KMS-11 (cell line): ENCODE data around the gene FLACC1.

Source experiments
- H2AFZ ChIP-seq: fragments of 200-600 bp; sonication (generic); 2 replicates; pipeline ENCODE4 v1.6.1; 2016; ENCODE audit warnings: antibody characterized with exemption, mixed run types, low read depth
- H3K27ac ChIP-seq: fragments of 200-600 bp; sonication (generic); 2 replicates; pipeline ENCODE4 v1.6.1; 2016; ENCODE audit warnings: mild to moderate bottlenecking, mixed run types
- H3K27me3 ChIP-seq: fragments of 200-600 bp; sonication (generic); 2 replicates; pipeline ENCODE4 v1.6.1; 2017; ENCODE audit warnings: mild to moderate bottlenecking, low read depth, mixed run types, moderate library complexity; ENCODE audit not compliant: insufficient read depth
- H3K36me3 ChIP-seq: fragments of 200-600 bp; sonication (generic); 2 replicates; pipeline ENCODE4 v1.6.1; 2017; ENCODE audit warnings: mild to moderate bottlenecking, mixed run types; ENCODE audit not compliant: insufficient read depth
- H3K4me1 ChIP-seq: fragments of 200-600 bp; sonication (generic); 2 replicates; pipeline ENCODE4 v1.6.1; 2016; ENCODE audit warnings: mild to moderate bottlenecking, low read depth, mixed run types; ENCODE audit not compliant: poor library complexity, severe bottlenecking
- H3K4me2 ChIP-seq: fragments of 200-600 bp; sonication (generic); 2 replicates; pipeline ENCODE4 v1.7.0; 2016; ENCODE audit warnings: mild to moderate bottlenecking, mixed run types
- H3K4me3 ChIP-seq: fragments of 200-600 bp; sonication (generic); IDR thresholded peaks from 2 replicates; pipeline ENCODE4 v1.6.1; 2017; ENCODE audit warnings: low read depth, low read length, mixed read lengths; ENCODE audit not compliant: insufficient read depth
- H3K79me2 ChIP-seq: fragments of 200-600 bp; sonication (generic); 2 replicates; pipeline ENCODE4 v1.6.1; 2016; ENCODE audit warnings: low read depth, mixed run types; ENCODE audit not compliant: insufficient read depth
- H3K9ac ChIP-seq: fragments of 200-600 bp; sonication (generic); 2 replicates; pipeline ENCODE4 v1.6.1; 2016; ENCODE audit warnings: mild to moderate bottlenecking, mixed run types
- H4K20me1 ChIP-seq: fragments of 200-600 bp; sonication (generic); 2 replicates; pipeline ENCODE4 v1.6.1; 2016; ENCODE audit warnings: mild to moderate bottlenecking, mixed run types; ENCODE audit not compliant: insufficient read depth
- CTCF ChIP-seq: fragments of 200-600 bp; sonication (generic); conservative IDR thresholded peaks from 2 replicates; pipeline ENCODE4 v1.6.1; 2017; ENCODE audit warnings: low read depth, mild to moderate bottlenecking, antibody characterized with exemption, low read length, moderate library complexity, mixed read lengths

FLACC1 gene

DNA sequence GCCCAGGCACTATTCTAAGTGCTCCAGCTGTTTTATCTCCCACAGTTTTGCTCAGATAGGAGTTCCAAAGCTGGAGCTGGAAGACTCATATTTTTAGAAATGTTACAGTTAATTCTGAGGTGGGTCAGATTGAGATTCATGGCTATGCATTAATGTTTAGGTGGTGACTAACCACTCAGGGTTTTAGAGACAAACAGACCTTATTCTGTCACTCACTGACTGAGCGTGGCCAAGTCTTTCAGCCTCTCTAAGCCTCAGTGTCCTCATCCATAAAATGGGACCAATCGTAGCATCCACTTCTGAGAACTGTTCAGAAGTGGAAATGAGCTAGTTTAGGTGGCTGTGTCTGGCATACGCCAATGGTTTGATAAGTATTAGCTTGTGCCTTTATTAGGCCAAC lies 101.1 kb downstream of the FLACC1 start:
- Histone ChIP-seq H3K27me3 (no peaks in the 10 kb centered on the region), H3K27ac (peak overlapping the region; percentile 96)
- TF ChIP-seq CTCF, result no peak

GRCh38 chr2:201255408-201256033 lies 101.6 kb downstream of the FLACC1 start:
- Histone ChIP-seq H3K27ac (peak overlapping the region; percentile 96; the same call in 1 of the 2 replicates), H3K27me3 (no peaks in the 10 kb centered on the region), H3K9ac (no peak overlapping the region), H3K36me3 (no peaks in the 10 kb centered on the region), H2AFZ (no peak overlapping the region), H3K4me2 (peak overlapping the region; percentile 99; the same call in 1 of the 2 replicates), H3K4me1 (peaks cover 93% of the 10 kb centered on the region), H3K79me2 (peaks cover 57% of the 10 kb centered on the region), H4K20me1 (no peaks in the 10 kb centered on the region), H3K4me3 (no peak overlapping the region)
- TF ChIP-seq CTCF, result no peak

More for the DNA sequence above, 101.1 kb downstream of the FLACC1 start:
- peaks cover 88% of the 10 kb centered on the region for H3K4me1 ChIP-seq
- peak overlapping the region; percentile 99; the same call in 1 of the 2 replicates for H3K4me2 ChIP-seq
- H3K4me3 ChIP-seq, result no peak overlapping the region
- peak overlapping the region; percentile 82; the same call in 1 of the 2 replicates for H3K9ac ChIP-seq
- no peaks in the 10 kb centered on the region for H4K20me1 ChIP-seq
- H2AFZ ChIP-seq, result no peak overlapping the region
- no peaks in the 10 kb centered on the region for H3K36me3 ChIP-seq
- H3K79me2 ChIP-seq, result peaks cover 59% of the 10 kb centered on the region

- Histone ChIP-seq H3K4me2 (peak overlapping the region; percentile 41), H3K79me2 (peaks cover 44% of the 10 kb centered on the region), H3K4me3 (no peak overlapping the region), H4K20me1 (no peaks in the 10 kb centered on the region), H3K4me1 (peaks cover 83% of the 10 kb centered on the region), H3K36me3 (no peaks in the 10 kb centered on the region), H3K27me3 (no peaks in the 10 kb centered on the region), H3K27ac (peak overlapping the region; percentile 96), H2AFZ (no peak overlapping the region), H3K9ac (no peak overlapping the region; the same call in 1 of the 2 replicates)
- TF ChIP-seq CTCF, result no peak
Observed at GRCh38 chr2:201254081-201254730, 102.9 kb downstream of the FLACC1 start.

DNA sequence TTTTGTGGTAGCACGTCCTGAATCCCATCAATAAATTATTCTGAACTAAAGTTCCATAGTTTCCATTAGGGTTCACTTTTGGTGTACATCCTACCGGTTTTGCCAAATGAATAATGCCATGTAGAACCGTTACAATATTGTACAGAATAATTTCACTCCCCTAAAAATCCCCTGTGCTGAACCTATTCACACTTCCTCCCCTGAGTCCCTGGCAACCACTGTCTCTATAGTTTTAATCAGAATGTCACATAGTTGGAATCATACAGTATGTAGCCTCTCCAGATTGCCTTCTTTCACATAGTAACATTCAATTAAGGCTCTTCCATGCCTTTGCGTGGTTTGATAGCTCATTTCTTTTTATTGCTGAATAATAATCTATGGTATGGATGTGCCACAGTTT lies 106.4 kb downstream of the FLACC1 start:
- Histone ChIP-seq H2AFZ (no peak overlapping the region), H3K27ac (peak overlapping the region; percentile 96; the same call in 1 of the 2 replicates), H3K79me2 (peaks cover 26% of the 10 kb centered on the region), H3K9ac (no peak overlapping the region), H4K20me1 (no peaks in the 10 kb centered on the region), H3K36me3 (no peaks in the 10 kb centered on the region), H3K4me3 (no peak overlapping the region), H3K27me3 (no peaks in the 10 kb centered on the region), H3K4me2 (no peak overlapping the region), H3K4me1 (peaks cover 77% of the 10 kb centered on the region)
- no peak for TF ChIP-seq CTCF
